ENCODE results near the gene PARP9.

DNA sequence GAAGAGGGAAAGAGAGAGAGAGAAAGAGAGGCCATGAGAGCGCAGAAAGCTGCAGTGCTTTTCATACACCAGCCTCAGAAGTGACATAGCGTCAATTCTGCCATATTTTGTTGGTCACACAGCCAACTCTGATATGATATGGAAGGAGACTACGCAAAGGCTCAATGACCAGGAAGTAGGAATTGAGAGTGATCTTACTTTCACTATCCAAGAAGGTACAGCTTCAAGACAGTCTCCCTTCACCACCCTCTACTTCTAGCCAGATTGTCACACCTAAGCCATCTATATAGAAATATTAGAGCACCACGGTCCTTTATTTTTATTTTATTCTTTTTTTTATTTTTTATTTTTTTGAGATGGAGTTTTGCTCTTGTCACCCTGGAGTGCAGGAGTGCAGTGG is 34.5 kb upstream of the PARP9 start:
- TF ChIP-seq, protein P1, sequence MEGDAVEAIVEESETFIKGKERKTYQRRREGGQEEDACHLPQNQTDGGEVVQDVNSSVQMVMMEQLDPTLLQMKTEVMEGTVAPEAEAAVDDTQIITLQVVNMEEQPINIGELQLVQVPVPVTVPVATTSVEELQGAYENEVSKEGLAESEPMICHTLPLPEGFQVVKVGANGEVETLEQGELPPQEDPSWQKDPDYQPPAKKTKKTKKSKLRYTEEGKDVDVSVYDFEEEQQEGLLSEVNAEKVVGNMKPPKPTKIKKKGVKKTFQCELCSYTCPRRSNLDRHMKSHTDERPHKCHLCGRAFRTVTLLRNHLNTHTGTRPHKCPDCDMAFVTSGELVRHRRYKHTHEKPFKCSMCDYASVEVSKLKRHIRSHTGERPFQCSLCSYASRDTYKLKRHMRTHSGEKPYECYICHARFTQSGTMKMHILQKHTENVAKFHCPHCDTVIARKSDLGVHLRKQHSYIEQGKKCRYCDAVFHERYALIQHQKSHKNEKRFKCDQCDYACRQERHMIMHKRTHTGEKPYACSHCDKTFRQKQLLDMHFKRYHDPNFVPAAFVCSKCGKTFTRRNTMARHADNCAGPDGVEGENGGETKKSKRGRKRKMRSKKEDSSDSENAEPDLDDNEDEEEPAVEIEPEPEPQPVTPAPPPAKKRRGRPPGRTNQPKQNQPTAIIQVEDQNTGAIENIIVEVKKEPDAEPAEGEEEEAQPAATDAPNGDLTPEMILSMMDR (IDR thresholded peaks at IDR 0.05; ENCODE audit: low read length) = no peak
- TF ChIP-seq EZH2phosphoT487 (IDR thresholded peaks at IDR 0.05; ENCODE audit: low read length) (no peak), EZH2 (optimal IDR thresholded peaks at IDR 0.05; ENCODE audit: low read depth, low read length) (no peak)

Data from MM.1S (cell line).